ENCODE data around the gene C1QTNF7.

- TF ChIP-seq CTCF (IDR thresholded peaks at IDR 0.05) (no peak), POLR2A (IDR thresholded peaks at IDR 0.05) (no peak)
Measured at GRCh38 chr4:15489551-15489950, 61.7 kb downstream of the C1QTNF7 start.
